WTC11 (cell line): Measurements from ENCODE around the gene ARSB. TPM values are rescaled to one million over a fixed set of nuclear protein-coding genes. Genes with fewer than 3 reads are reported as not detected.

Experiments used
- ATAC-seq: fragments of 200-7000 bp; cut with Tn5 transposase; 2 replicates; pipeline ENCODE4 v1.10.0; 2021; ENCODE audit warnings: mild to moderate bottlenecking, moderate library complexity
- CTCF ChIA-PET: fragments of 300-600 bp; sonication (Branson Sonifier 250); formaldehyde crosslinking; loops from one replicate; lab custom pipeline; 2021; ENCODE audit warnings: antibody characterized with exemption; lab: Charles Lee
- POLR2A ChIA-PET: fragments of 350-600 bp; sonication (Branson Sonifier 250); formaldehyde crosslinking; loops from one replicate; lab custom pipeline; 2021; ENCODE audit warnings: antibody characterized with exemption; lab: Charles Lee
- DNase-seq: peaks from one replicate; pipeline ENCODE4 v3.0.0; 2021; ENCODE audit warnings: low spot score
- H3K27ac Mint-ChIP-seq: 2 replicates; pipeline ENCODE4 v1.8.0; 2021; ENCODE audit warnings: mixed read lengths
- H3K27me3 Mint-ChIP-seq: 2 replicates; pipeline ENCODE4 v1.8.0; 2021; ENCODE audit warnings: low read depth, mild to moderate bottlenecking, moderate library complexity, mixed read lengths
- H3K36me3 Mint-ChIP-seq: 2 replicates; pipeline ENCODE4 v1.8.0; 2021; ENCODE audit warnings: mixed read lengths
- H3K4me1 Mint-ChIP-seq: 2 replicates; pipeline ENCODE4 v1.8.0; 2022; ENCODE audit warnings: mixed read lengths
- H3K4me3 Mint-ChIP-seq: 2 replicates; pipeline ENCODE4 v1.8.0; 2021; ENCODE audit warnings: mild to moderate bottlenecking, moderate library complexity, mixed read lengths
- H3K9me3 Mint-ChIP-seq: 2 replicates; pipeline ENCODE4 v1.8.0; 2021; ENCODE audit warnings: mixed read lengths
- CREM ChIP-seq: sonication (generic); formaldehyde crosslinking; IDR thresholded peaks from 2 replicates; pipeline ENCODE4 v1.8.1; 2022; ENCODE audit warnings: mild to moderate bottlenecking, missing genetic modification reagents, moderate library complexity
- ETV6 ChIP-seq: sonication (generic); formaldehyde crosslinking; IDR thresholded peaks from 2 replicates; pipeline ENCODE4 v1.8.1; 2022; ENCODE audit warnings: mild to moderate bottlenecking, missing genetic modification reagents
- GRHL2 ChIP-seq: fragments of 250-450 bp; sonication (Bioruptor Pico); IDR thresholded peaks from 2 replicates; pipeline ENCODE4 v1.8.0; 2022; ENCODE audit warnings: mild to moderate bottlenecking, moderate library complexity; ENCODE audit not compliant: insufficient replicate concordance, severe bottlenecking
- IRF2 ChIP-seq: sonication (generic); formaldehyde crosslinking; IDR thresholded peaks from 2 replicates; pipeline ENCODE4 v1.8.0; 2022; ENCODE audit warnings: low read depth, missing genetic modification reagents, borderline replicate concordance
- MYBL2 ChIP-seq: sonication (generic); formaldehyde crosslinking; IDR thresholded peaks from 2 replicates; pipeline ENCODE4 v1.8.1; 2023; ENCODE audit warnings: mild to moderate bottlenecking, moderate library complexity, missing genetic modification reagents
- NFYB ChIP-seq: sonication (generic); formaldehyde crosslinking; conservative IDR thresholded peaks from 2 replicates; pipeline ENCODE4 v1.8.0; 2022; ENCODE audit warnings: low read depth, missing genetic modification reagents
- SMAD3 ChIP-seq: sonication (generic); formaldehyde crosslinking; IDR thresholded peaks from 2 replicates; pipeline ENCODE4 v1.8.0; 2022; ENCODE audit warnings: missing genetic modification reagents, mild to moderate bottlenecking, borderline replicate concordance
- SOX15 ChIP-seq: fragments of 250-450 bp; sonication (Bioruptor Pico); IDR thresholded peaks from 2 replicates; pipeline ENCODE4 v1.9.0; 2021; ENCODE audit warnings: mild to moderate bottlenecking
- TCF7 ChIP-seq: sonication (generic); formaldehyde crosslinking; IDR thresholded peaks from 2 replicates; pipeline ENCODE4 v1.8.0; 2022; ENCODE audit warnings: mild to moderate bottlenecking, low read depth, missing genetic modification reagents, moderate library complexity
- ZBTB21 ChIP-seq: sonication (generic); formaldehyde crosslinking; IDR thresholded peaks from 2 replicates; pipeline ENCODE4 v1.8.1; 2023; ENCODE audit warnings: mild to moderate bottlenecking, missing genetic modification reagents, borderline replicate concordance
- ZNF671 ChIP-seq: fragments of 250-450 bp; sonication (Bioruptor Pico); IDR thresholded peaks from 2 replicates; pipeline ENCODE4 v1.8.0; 2021; ENCODE audit warnings: mild to moderate bottlenecking
- total RNA-seq: library from RNA; stranded (reverse); gene quantifications from 3 replicates; pipeline ENCODE4 v1.2.3, GENCODE V29; 2021
- TF ChIP-seq, protein P1 (sequence below): fragments of 250-450 bp; sonication (Bioruptor Pico); IDR thresholded peaks from 2 replicates; pipeline ENCODE4 v1.9.0; 2021; ENCODE audit warnings: moderate library complexity, mild to moderate bottlenecking, inconsistent platforms, borderline replicate concordance
- TF ChIP-seq, protein P2 (sequence below): sonication (generic); formaldehyde crosslinking; IDR thresholded peaks from 2 replicates; pipeline ENCODE4 v1.8.0; 2022; ENCODE audit warnings: missing genetic modification reagents
- TF ChIP-seq, protein P3 (sequence below): sonication (generic); formaldehyde crosslinking; conservative IDR thresholded peaks from 2 replicates; pipeline ENCODE4 v1.8.1; 2023; ENCODE audit warnings: mild to moderate bottlenecking, low read depth, missing genetic modification reagents, moderate library complexity
- TF ChIP-seq, protein P4 (sequence below): fragments of 250-450 bp; sonication (Bioruptor Pico); IDR thresholded peaks from 2 replicates; pipeline ENCODE4 v1.8.0; 2021; ENCODE audit warnings: mild to moderate bottlenecking
- TF ChIP-seq, protein P5 (sequence below): fragments of 250-450 bp; sonication (Bioruptor Pico); IDR thresholded peaks from 2 replicates; pipeline ENCODE4 v1.9.0; 2021; ENCODE audit warnings: mild to moderate bottlenecking
- TF ChIP-seq, protein P6 (sequence below): sonication (generic); formaldehyde crosslinking; IDR thresholded peaks from 2 replicates; pipeline ENCODE4 v1.8.1; 2023; ENCODE audit warnings: mild to moderate bottlenecking, missing genetic modification reagents, moderate library complexity
- TF ChIP-seq, protein P7 (sequence below): sonication (generic); formaldehyde crosslinking; IDR thresholded peaks from 2 replicates; pipeline ENCODE4 v1.8.1; 2023; ENCODE audit warnings: mild to moderate bottlenecking, missing genetic modification reagents

The ARSB gene
- total RNA-seq, 1 experiment from 2014 or later, result 9.7 TPM

DNA sequence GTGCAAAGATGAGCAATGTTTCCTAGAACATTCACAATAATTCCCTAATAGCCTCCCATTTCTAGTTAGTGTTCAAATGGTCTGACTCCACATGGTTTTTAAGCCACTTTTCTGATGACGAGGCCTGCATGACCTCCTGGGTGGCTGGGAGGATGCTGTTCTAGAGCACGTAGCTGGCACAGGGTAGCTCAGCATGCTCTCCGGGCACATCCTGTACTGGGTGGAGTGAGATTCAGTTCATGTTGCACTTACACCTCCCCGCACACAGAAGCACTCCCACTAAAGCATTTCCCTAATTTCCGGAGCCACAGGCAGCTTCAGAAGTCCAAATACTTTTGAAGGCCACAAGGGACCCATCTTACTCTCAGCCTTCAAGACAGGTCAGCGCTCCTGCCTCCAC is 176.7 kb downstream of the ARSB start:
- TF ChIP-seq MYBL2 (CRISPR knock-in tag) (no peak), ETV6 (CRISPR knock-in tag) (no peak)
- TF ChIP-seq, protein P1, sequence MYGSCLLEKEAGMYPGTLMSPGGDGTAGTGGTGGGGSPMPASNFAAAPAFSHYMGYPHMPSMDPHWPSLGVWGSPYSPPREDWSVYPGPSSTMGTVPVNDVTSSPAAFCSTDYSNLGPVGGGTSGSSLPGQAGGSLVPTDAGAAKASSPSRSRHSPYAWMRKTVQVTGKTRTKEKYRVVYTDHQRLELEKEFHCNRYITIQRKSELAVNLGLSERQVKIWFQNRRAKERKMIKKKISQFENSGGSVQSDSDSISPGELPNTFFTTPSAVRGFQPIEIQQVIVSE, result no peak
- H3K27me3 Mint-ChIP-seq, result no peaks in the 10 kb centered on the region
- no peak overlapping the region for H3K4me3 Mint-ChIP-seq
- POLR2A ChIA-PET, result no interaction called here
- CTCF ChIA-PET, result interaction anchor here (1.1 kb wide), 1 partner anchor 91 kb away, joined by 3 read pairs; no protein-coding TSS in a partner anchor
- H3K9me3 Mint-ChIP-seq, result no peaks in the 10 kb centered on the region
- H3K27ac Mint-ChIP-seq, result no peak overlapping the region
- DNase-seq (no peak), ATAC-seq (no peak)
- H3K36me3 Mint-ChIP-seq, result no peaks in the 10 kb centered on the region
- H3K4me1 Mint-ChIP-seq, result peaks cover 14% of the 10 kb centered on the region

DNA sequence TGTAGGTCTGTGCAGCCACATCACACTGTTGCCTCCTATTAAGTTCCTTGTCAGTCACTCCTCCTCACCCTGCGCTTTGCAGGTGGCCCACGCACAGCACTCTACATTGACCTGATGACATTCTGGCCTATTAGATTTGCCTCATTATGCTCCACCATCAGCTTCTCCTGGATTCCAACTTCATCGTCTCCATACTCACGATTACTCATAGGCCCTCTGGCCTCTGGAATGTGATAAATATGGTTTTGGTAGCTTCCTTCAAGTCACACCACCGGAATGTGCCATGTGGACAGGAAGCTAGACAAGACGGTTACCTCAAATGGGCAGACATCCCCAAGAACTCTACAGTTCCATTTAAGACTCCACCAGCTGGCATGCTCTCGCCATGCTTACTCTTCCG is 178.6 kb downstream of the ARSB start:
- ChIA-PET POLR2A (no interaction called here), CTCF (no interaction called here)
- Mint-ChIP-seq H3K9me3 (peaks cover 1% of the 10 kb centered on the region; the same call in 1 of the 2 replicates), H3K4me1 (peaks cover 8% of the 10 kb centered on the region; the same call in 1 of the 2 replicates), H3K27me3 (no peaks in the 10 kb centered on the region), H3K36me3 (peaks cover 2% of the 10 kb centered on the region; the same call in 1 of the 2 replicates), H3K27ac (no peak overlapping the region), H3K4me3 (no peak overlapping the region)
- ATAC-seq (no peak), DNase-seq (no peak)
- TF ChIP-seq, protein P1, result no peak
- TF ChIP-seq, protein P2, sequence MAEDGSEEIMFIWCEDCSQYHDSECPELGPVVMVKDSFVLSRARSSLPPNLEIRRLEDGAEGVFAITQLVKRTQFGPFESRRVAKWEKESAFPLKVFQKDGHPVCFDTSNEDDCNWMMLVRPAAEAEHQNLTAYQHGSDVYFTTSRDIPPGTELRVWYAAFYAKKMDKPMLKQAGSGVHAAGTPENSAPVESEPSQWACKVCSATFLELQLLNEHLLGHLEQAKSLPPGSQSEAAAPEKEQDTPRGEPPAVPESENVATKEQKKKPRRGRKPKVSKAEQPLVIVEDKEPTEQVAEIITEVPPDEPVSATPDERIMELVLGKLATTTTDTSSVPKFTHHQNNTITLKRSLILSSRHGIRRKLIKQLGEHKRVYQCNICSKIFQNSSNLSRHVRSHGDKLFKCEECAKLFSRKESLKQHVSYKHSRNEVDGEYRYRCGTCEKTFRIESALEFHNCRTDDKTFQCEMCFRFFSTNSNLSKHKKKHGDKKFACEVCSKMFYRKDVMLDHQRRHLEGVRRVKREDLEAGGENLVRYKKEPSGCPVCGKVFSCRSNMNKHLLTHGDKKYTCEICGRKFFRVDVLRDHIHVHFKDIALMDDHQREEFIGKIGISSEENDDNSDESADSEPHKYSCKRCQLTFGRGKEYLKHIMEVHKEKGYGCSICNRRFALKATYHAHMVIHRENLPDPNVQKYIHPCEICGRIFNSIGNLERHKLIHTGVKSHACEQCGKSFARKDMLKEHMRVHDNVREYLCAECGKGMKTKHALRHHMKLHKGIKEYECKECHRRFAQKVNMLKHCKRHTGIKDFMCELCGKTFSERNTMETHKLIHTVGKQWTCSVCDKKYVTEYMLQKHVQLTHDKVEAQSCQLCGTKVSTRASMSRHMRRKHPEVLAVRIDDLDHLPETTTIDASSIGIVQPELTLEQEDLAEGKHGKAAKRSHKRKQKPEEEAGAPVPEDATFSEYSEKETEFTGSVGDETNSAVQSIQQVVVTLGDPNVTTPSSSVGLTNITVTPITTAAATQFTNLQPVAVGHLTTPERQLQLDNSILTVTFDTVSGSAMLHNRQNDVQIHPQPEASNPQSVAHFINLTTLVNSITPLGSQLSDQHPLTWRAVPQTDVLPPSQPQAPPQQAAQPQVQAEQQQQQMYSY (CRISPR knock-in tag), result no peak
- no peak for TF ChIP-seq IRF2 (CRISPR knock-in tag)
- TF ChIP-seq, protein P3, sequence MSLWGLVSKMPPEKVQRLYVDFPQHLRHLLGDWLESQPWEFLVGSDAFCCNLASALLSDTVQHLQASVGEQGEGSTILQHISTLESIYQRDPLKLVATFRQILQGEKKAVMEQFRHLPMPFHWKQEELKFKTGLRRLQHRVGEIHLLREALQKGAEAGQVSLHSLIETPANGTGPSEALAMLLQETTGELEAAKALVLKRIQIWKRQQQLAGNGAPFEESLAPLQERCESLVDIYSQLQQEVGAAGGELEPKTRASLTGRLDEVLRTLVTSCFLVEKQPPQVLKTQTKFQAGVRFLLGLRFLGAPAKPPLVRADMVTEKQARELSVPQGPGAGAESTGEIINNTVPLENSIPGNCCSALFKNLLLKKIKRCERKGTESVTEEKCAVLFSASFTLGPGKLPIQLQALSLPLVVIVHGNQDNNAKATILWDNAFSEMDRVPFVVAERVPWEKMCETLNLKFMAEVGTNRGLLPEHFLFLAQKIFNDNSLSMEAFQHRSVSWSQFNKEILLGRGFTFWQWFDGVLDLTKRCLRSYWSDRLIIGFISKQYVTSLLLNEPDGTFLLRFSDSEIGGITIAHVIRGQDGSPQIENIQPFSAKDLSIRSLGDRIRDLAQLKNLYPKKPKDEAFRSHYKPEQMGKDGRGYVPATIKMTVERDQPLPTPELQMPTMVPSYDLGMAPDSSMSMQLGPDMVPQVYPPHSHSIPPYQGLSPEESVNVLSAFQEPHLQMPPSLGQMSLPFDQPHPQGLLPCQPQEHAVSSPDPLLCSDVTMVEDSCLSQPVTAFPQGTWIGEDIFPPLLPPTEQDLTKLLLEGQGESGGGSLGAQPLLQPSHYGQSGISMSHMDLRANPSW (CRISPR knock-in tag), result no peak
- TF ChIP-seq, protein P4, sequence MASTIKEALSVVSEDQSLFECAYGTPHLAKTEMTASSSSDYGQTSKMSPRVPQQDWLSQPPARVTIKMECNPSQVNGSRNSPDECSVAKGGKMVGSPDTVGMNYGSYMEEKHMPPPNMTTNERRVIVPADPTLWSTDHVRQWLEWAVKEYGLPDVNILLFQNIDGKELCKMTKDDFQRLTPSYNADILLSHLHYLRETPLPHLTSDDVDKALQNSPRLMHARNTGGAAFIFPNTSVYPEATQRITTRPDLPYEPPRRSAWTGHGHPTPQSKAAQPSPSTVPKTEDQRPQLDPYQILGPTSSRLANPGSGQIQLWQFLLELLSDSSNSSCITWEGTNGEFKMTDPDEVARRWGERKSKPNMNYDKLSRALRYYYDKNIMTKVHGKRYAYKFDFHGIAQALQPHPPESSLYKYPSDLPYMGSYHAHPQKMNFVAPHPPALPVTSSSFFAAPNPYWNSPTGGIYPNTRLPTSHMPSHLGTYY (CRISPR knock-in tag), result no peak
- no peak for TF ChIP-seq CREM (CRISPR knock-in tag)
- no peak for TF ChIP-seq TCF7 (CRISPR knock-in tag)
- TF ChIP-seq, protein P5, sequence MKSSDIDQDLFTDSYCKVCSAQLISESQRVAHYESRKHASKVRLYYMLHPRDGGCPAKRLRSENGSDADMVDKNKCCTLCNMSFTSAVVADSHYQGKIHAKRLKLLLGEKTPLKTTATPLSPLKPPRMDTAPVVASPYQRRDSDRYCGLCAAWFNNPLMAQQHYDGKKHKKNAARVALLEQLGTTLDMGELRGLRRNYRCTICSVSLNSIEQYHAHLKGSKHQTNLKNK (CRISPR knock-in tag), result no peak

DNA sequence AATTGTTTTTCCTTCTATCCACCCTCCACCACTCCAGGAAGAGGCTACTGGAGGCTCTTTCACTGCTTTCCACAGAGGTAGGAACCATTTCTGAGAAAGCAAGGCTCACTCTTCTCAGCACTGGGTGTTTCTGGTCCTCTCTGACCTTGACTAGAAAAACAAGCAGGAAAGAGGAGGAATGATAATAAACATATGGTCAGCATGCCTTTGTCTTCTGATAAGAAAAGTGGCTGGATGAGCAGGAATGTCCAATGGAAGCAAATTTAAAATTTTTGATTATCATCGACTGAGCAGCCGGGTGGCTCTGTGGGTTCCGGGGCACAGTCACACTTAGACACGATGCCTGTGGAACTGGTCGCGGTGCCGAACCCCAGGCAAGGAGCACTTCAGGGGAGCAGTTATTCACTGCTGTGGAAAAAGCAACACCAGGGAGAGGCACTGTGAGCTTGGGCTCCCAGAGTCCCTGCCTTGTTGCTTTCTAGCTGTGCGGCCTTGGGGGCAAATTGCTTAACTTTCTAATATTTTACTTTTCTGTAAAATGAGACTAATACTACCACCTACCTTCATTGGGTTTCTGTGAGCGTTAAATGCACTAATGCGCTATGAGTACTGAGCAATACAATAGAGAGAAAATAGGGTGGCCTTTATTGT is 179.5 kb downstream of the ARSB start:
- Mint-ChIP-seq H3K27ac (no peak overlapping the region), H3K36me3 (peaks cover 10% of the 10 kb centered on the region), H3K27me3 (no peaks in the 10 kb centered on the region), H3K4me3 (no peak overlapping the region), H3K4me1 (0 out of 2 replicates have a peak, but pooled peaks cover 3% of the 10 kb centered on the region), H3K9me3 (peaks cover 11% of the 10 kb centered on the region)
- ChIA-PET CTCF (no interaction called here), POLR2A (no interaction called here)
- DNase-seq (no peak), ATAC-seq (no peak)
- TF ChIP-seq, protein P6, sequence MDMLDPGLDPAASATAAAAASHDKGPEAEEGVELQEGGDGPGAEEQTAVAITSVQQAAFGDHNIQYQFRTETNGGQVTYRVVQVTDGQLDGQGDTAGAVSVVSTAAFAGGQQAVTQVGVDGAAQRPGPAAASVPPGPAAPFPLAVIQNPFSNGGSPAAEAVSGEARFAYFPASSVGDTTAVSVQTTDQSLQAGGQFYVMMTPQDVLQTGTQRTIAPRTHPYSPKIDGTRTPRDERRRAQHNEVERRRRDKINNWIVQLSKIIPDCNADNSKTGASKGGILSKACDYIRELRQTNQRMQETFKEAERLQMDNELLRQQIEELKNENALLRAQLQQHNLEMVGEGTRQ (CRISPR knock-in tag), result no peak
- TF ChIP-seq, protein P7, sequence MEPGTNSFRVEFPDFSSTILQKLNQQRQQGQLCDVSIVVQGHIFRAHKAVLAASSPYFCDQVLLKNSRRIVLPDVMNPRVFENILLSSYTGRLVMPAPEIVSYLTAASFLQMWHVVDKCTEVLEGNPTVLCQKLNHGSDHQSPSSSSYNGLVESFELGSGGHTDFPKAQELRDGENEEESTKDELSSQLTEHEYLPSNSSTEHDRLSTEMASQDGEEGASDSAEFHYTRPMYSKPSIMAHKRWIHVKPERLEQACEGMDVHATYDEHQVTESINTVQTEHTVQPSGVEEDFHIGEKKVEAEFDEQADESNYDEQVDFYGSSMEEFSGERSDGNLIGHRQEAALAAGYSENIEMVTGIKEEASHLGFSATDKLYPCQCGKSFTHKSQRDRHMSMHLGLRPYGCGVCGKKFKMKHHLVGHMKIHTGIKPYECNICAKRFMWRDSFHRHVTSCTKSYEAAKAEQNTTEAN (CRISPR knock-in tag), result no peak
- TF ChIP-seq NFYB (CRISPR knock-in tag), result no peak
- TF ChIP-seq SOX15 (CRISPR knock-in tag), result no peak
- no peak for TF ChIP-seq GRHL2 (CRISPR knock-in tag)
- no peak for TF ChIP-seq ZNF671 (CRISPR knock-in tag)
- TF ChIP-seq IRF2 (CRISPR knock-in tag), result no peak
- no peak for TF ChIP-seq ZBTB21
- no peak for TF ChIP-seq SMAD3
